NCI-H1092 treated with DMSO at 0.1 percent for 48 hours (cell line): ENCODE results near the gene NLRP12.
"Not testable (repeated sequence)": the region's sequence is repeated elsewhere in the genome, so short reads cannot be mapped to it uniquely, and the experiment has no call there.

Experiments used
- DNase-seq: peaks from one replicate; lab custom pipeline; 2025; lab: John Stamatoyannopoulos, UW

Gene NLRP12

GRCh38 chr19:53824134-53824611, at the start of gene NLRP12:
NLRP12 (minus strand) TSS chr19:53824314; CDS start chr19:53824174, 140 bp downstream.
- DNase-seq = no peak

GRCh38 chr19:53872762-53873161, 48.6 kb upstream of the NLRP12 start:
- no peak for DNase-seq

- no peak for DNase-seq
These were observed 47.3 kb upstream of the NLRP12 start for GRCh38 chr19:53871454-53871853.

GRCh38 chr19:53870485-53870844, 46.4 kb upstream of the NLRP12 start:
- no peak for DNase-seq

- not testable (repeated sequence) for DNase-seq
These were observed 45.8 kb upstream of the NLRP12 start for GRCh38 chr19:53869805-53870484.

GRCh38 chr19:53868892-53869804, 45.0 kb upstream of the NLRP12 start:
- DNase-seq = peak; percentile 27

- DNase-seq = no peak
These were observed 44.2 kb upstream of the NLRP12 start for GRCh38 chr19:53868091-53868891.

- DNase-seq = peak; percentile 69
These were observed 43.3 kb upstream of the NLRP12 start, which contains the start of gene MYADM for GRCh38 chr19:53867225-53868090. MYADM (plus strand) TSS chr19:53867883; CDS start chr19:53873530, 5,647 bp downstream.

GRCh38 chr19:53866865-53867224, 42.7 kb upstream of the NLRP12 start:
- DNase-seq = no peak

GRCh38 chr19:53865918-53866864, 42.1 kb upstream of the NLRP12 start:
- DNase-seq = no peak

- DNase-seq = no peak
These were observed 41.4 kb upstream of the NLRP12 start for GRCh38 chr19:53865523-53865917.

GRCh38 chr19:53864308-53864836, 40.3 kb upstream of the NLRP12 start:
- DNase-seq = peak; percentile 5

- no peak for DNase-seq
These were observed 29.6 kb upstream of the NLRP12 start for GRCh38 chr19:53853707-53854106.

- DNase-seq = no peak
These were observed 25.1 kb upstream of the NLRP12 start for GRCh38 chr19:53849237-53849676.

GRCh38 chr19:53847555-53847954, 23.4 kb upstream of the NLRP12 start:
- DNase-seq = no peak

GRCh38 chr19:53844849-53845246, 20.7 kb upstream of the NLRP12 start:
- no peak for DNase-seq

- not testable (repeated sequence) for DNase-seq
These were observed 16.8 kb upstream of the NLRP12 start for GRCh38 chr19:53840914-53841313.

GRCh38 chr19:53840241-53840640, 16.1 kb upstream of the NLRP12 start:
- DNase-seq = not testable (repeated sequence)

- not testable (repeated sequence) for DNase-seq
These were observed 14.3 kb upstream of the NLRP12 start for GRCh38 chr19:53838446-53838845.

- not testable (repeated sequence) for DNase-seq
These were observed 8.7 kb upstream of the NLRP12 start for GRCh38 chr19:53832861-53833260.
